ENCODE measurements around the gene IHH. TPM values are rescaled to one million over a fixed set of nuclear protein-coding genes. Genes with fewer than 3 reads are reported as not detected.

Gene IHH
- total and polyA plus RNA-seq, 2 donors (not counting 3 experiments of a cell fraction or from before 2014, with no cell fraction given): 0.03 TPM; not detected in 1

- H3K79me2 ChIP-seq (ENCODE audit: control insufficient read depth, insufficient read depth, low read length): no peaks in the 10 kb centered on the region
- BruUV-seq (replicated peaks): no TSS peak
- FAIRE-seq: no peak
- dilution Hi-C loops (cut with MboI; ENCODE audit: extremely low pct_ligation_motif_present, low sequenced_read_pairs) (no loop called here), intact Hi-C loops (cut with micrococcal nuclease) (no loop called here)
- peaks cover 0 to 7% of the 10 kb centered on the region in 2 experiments for H3K27me3 ChIP-seq (ENCODE audit: control insufficient read depth in 2 of 2, insufficient read depth in 2 of 2, low read length in 2 of 2)
- TF ChIP-seq FOS (IDR thresholded peaks at IDR 0.05; ENCODE audit: borderline replicate concordance, insufficient read depth, low read length) (no peak), MAX (IDR thresholded peaks at IDR 0.05; ENCODE audit: insufficient read depth, insufficient read length) (no peak), EZH2 (IDR thresholded peaks at IDR 0.05; ENCODE audit: borderline replicate concordance, low read depth, low read length, severe bottlenecking) (no peak), JUN (IDR thresholded peaks at IDR 0.05; ENCODE audit: borderline replicate concordance, insufficient read depth, insufficient read length, low read depth) (no peak), POLR2A (IDR thresholded peaks at IDR 0.05; ENCODE audit: low read depth, low read length) (no peak), MYC (IDR thresholded peaks at IDR 0.05; ENCODE audit: low read depth, low read length) (no peak), GATA2 (IDR thresholded peaks at IDR 0.05; ENCODE audit: insufficient read depth, insufficient read length, low read depth, low read length) (no peak), CTCF (IDR thresholded peaks at IDR 0.05; ENCODE audit: extremely low read depth in 1 of 2, insufficient read depth in 1 of 2, low read depth in 1 of 2, low read length in 2 of 2) (no peak), POLR2AphosphoS5 (IDR thresholded peaks at IDR 0.05; ENCODE audit: insufficient read depth, low read depth, low read length) (no peak)
- no peaks in the 10 kb centered on the region for H3K4me1 ChIP-seq (ENCODE audit: control insufficient read depth, extremely low read depth, insufficient read depth, low read length)
- H3K4me2 ChIP-seq (ENCODE audit: insufficient read depth, low read length): no peak overlapping the region
- no peaks in the 10 kb centered on the region for H3K36me3 ChIP-seq (ENCODE audit: control insufficient read depth in 2 of 2, extremely low read depth in 1 of 2, insufficient read depth in 2 of 2, low read length in 2 of 2)
- ChIA-PET CTCF (interaction anchor here (0.7 to 3.6 kb wide), 2 partner anchors 8 to 42 kb away, joined by 3 to 37 read pairs; no protein-coding TSS in a partner anchor), POLR2A (no interaction called here)
- H3K9me1 ChIP-seq (replicated peaks; ENCODE audit: control insufficient read depth, extremely low read depth, insufficient read depth, low read length): no peaks in the 10 kb centered on the region
- H3K9ac ChIP-seq (replicated peaks; ENCODE audit: extremely low read depth, insufficient read depth, low read length): no peak overlapping the region
- DNase-seq (ENCODE audit: low read depth, low spot score): no peak
- no peak overlapping the region for H3K27ac ChIP-seq (ENCODE audit: insufficient read depth, low read depth, low read length)
- no peaks in the 10 kb centered on the region for H4K20me1 ChIP-seq (replicated peaks; ENCODE audit: control insufficient read depth, extremely low read depth, insufficient read depth, low read length)
- no peak overlapping the region for H2AFZ ChIP-seq (ENCODE audit: low read depth, low read length)
- H3K4me3 ChIP-seq (replicated peaks in 1 of 3; ENCODE audit: insufficient read depth in 1 of 3, low read depth in 1 of 3, low read length in 3 of 3): no peak overlapping the region
- H3K9me3 ChIP-seq (replicated peaks; ENCODE audit: control insufficient read depth, insufficient read depth, low read length): no peaks in the 10 kb centered on the region
These were observed 38.7 kb downstream of the IHH start for GRCh38 chr2:219022041-219022440.

Data from endothelial cell of umbilical vein (primary cell).